ENCODE data around the gene VTCN1.
A peak's percentile ranks its signal among the peaks of the same experiment; 100 is the strongest.
"Not testable (repeated sequence)": the region's sequence is repeated elsewhere in the genome, so short reads cannot be mapped to it uniquely, and the experiment has no call there.

VTCN1 gene

DNA sequence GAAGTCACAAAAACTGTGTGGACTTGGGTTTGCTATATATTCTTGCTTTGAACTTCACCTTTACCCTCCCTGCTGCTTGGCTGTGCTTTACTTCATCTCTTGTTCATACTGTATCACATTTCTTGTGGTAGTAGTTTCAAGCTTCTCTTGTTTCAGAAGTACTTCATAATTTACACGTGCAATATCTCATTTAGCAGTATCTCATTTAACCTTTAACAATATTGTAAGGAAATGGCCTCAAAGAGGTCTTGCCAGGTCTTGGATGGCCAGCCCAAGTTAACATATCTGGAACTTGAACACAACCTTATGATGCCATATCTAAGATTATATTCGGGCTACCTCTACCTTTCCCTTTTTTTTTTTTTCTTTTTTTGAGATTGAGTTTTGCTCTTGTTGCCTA, 87.5 kb downstream of the VTCN1 start:
- H3K36me3 Mint-ChIP-seq (ENCODE audit: low read depth), result peaks cover 8% of the 10 kb centered on the region
- H3K27ac Mint-ChIP-seq, result no peak overlapping the region
- TF ChIP-seq, protein P1, sequence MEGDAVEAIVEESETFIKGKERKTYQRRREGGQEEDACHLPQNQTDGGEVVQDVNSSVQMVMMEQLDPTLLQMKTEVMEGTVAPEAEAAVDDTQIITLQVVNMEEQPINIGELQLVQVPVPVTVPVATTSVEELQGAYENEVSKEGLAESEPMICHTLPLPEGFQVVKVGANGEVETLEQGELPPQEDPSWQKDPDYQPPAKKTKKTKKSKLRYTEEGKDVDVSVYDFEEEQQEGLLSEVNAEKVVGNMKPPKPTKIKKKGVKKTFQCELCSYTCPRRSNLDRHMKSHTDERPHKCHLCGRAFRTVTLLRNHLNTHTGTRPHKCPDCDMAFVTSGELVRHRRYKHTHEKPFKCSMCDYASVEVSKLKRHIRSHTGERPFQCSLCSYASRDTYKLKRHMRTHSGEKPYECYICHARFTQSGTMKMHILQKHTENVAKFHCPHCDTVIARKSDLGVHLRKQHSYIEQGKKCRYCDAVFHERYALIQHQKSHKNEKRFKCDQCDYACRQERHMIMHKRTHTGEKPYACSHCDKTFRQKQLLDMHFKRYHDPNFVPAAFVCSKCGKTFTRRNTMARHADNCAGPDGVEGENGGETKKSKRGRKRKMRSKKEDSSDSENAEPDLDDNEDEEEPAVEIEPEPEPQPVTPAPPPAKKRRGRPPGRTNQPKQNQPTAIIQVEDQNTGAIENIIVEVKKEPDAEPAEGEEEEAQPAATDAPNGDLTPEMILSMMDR (IDR thresholded peaks at IDR 0.05), result no peak
- peaks cover 7% of the 10 kb centered on the region for H3K27me3 Mint-ChIP-seq (ENCODE audit: low read depth, poor library complexity)
- H3K4me1 Mint-ChIP-seq, result peaks cover 29% of the 10 kb centered on the region
- H3K9me3 Mint-ChIP-seq, result no peaks in the 10 kb centered on the region
- H3K4me3 Mint-ChIP-seq, result peak overlapping the region; percentile 33
- no peak for DNase-seq

DNA sequence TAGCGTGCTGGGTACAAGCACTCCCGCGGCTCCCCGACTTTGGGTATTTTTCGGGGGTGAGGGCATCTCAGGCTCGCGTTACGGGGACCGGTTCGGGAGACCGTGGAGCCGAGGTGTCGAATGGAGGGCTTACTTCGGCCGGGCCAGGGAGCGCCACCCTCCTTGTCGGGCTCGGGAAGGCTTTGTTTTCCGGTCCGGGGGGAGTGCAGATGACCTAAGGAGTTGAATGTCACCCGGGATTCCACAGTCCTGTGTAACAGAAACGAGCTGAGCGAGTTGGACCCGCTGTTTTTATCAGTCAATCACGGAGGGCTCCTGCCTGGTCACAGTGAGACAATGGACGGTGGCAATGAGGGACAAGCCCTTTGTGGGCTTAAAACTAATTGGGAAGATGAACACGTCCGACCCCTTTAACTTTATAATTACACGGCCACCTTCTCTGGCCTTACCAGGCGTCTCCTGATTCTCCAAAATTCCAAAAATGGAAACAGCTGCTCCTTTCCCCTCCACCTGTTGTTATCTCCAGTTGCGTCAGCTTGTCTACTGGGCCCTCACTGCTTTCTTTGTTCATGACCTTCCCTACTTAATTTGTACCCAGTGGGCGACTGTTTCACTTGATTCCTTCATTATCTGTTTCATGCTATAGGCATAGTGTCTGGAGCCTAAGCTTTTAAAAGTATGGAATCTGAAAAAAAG, 88.2 kb downstream of the VTCN1 start:
- DNase-seq, result no peak
- Mint-ChIP-seq H3K9me3 (no peaks in the 10 kb centered on the region), H3K4me1 (peaks cover 28% of the 10 kb centered on the region), H3K27ac (no peak overlapping the region), H3K4me3 (peak overlapping the region; percentile 86), H3K36me3 (ENCODE audit: low read depth) (peaks cover 16% of the 10 kb centered on the region), H3K27me3 (ENCODE audit: low read depth, poor library complexity) (peaks cover 7% of the 10 kb centered on the region)
- TF ChIP-seq, protein P1 (IDR thresholded peaks at IDR 0.05), result no peak

DNA sequence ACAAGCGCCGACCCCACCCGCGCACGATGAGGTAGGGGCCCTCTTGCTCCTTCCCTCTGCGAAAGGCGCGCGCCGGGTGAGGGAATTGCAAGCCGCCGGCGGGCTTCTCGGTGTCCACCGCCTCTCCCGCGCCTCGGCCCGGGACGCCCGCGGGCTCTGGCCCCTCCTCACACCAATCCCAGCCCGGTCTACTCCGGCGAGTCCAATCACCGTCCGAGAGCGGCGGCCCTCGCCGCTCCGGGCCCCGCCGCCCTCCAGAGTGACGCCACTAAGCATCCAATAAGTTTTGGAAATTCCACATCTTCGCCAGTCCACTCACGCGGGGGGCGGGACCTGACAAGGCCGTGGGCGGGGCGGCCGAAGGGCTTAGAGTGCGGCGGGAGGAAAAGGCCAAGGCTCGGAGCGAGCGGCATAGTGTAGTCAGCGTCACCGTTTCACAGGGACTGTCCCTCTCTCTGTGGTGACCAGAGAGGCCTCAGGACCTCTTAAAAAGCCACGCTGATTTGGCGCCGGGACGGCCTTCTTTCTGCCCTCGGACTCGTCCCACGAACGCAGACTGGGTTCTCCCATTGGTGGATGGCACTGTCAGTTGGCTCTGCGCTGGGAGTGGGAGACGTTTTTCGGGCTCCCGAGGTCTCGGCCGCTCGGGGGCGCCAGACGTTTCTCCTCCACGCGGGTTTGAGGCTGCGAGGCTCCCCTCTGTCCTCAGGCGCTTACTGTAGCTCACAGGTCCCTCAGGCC, 89.0 kb downstream of the VTCN1 start, which contains the start of gene TRIM45:
Gene TRIM45 (minus strand): TSS at position 161 of the 741 bp plus-strand sequence. CDS start 548 bp downstream, outside the sequence.
- H3K27ac Mint-ChIP-seq, result peak within 1 kb of the TSS; percentile 69
- H3K4me1 Mint-ChIP-seq, result peaks cover 33% of the 10 kb centered on the region
- peaks cover 23% of the 10 kb centered on the region for H3K36me3 Mint-ChIP-seq (ENCODE audit: low read depth)
- H3K4me3 Mint-ChIP-seq, result peak within 1 kb of the TSS; percentile 86
- TF ChIP-seq, protein P1 (IDR thresholded peaks at IDR 0.05), result peak; percentile 57
- peak; percentile 96 for DNase-seq
- no peaks in the 10 kb centered on the region for H3K9me3 Mint-ChIP-seq
- peaks cover under 1% of the 10 kb centered on the region for H3K27me3 Mint-ChIP-seq (ENCODE audit: low read depth, poor library complexity)

- no peaks in the 10 kb centered on the region for H3K27me3 Mint-ChIP-seq (ENCODE audit: low read depth, poor library complexity)
- H3K4me1 Mint-ChIP-seq, result peaks cover 36% of the 10 kb centered on the region
- no peaks in the 10 kb centered on the region for H3K9me3 Mint-ChIP-seq
- TF ChIP-seq, protein P1 (IDR thresholded peaks at IDR 0.05), result no peak
- H3K4me3 Mint-ChIP-seq, result peak overlapping the region; percentile 86
- peaks cover 31% of the 10 kb centered on the region for H3K36me3 Mint-ChIP-seq (ENCODE audit: low read depth)
- DNase-seq, result peak; percentile 6
- peak overlapping the region; percentile 10 for H3K27ac Mint-ChIP-seq
Observed at GRCh38 chr1:117120774-117121588, 89.7 kb downstream of the VTCN1 start.

GRCh38 chr1:117119144-117119543, 91.6 kb downstream of the VTCN1 start:
- Mint-ChIP-seq H3K4me1 (peaks cover 36% of the 10 kb centered on the region), H3K36me3 (ENCODE audit: low read depth) (peaks cover 46% of the 10 kb centered on the region)

GRCh38 chr1:117118137-117118536, 92.6 kb downstream of the VTCN1 start:
- H3K9me3 Mint-ChIP-seq, result no peaks in the 10 kb centered on the region
- H3K4me1 Mint-ChIP-seq, result peaks cover 34% of the 10 kb centered on the region
- H3K36me3 Mint-ChIP-seq (ENCODE audit: low read depth), result peaks cover 50% of the 10 kb centered on the region
- H3K27ac Mint-ChIP-seq, result no peak overlapping the region
- H3K27me3 Mint-ChIP-seq (ENCODE audit: low read depth, poor library complexity), result no peaks in the 10 kb centered on the region
- DNase-seq, result no peak
- no peak overlapping the region for H3K4me3 Mint-ChIP-seq
- TF ChIP-seq, protein P1 (IDR thresholded peaks at IDR 0.05), result no peak

More at GRCh38 chr1:117119144-117119543, 91.6 kb downstream of the VTCN1 start:
- not testable (repeated sequence) for H3K27ac Mint-ChIP-seq; H3K4me3 Mint-ChIP-seq; H3K9me3 Mint-ChIP-seq; DNase-seq; H3K27me3 Mint-ChIP-seq (ENCODE audit: low read depth, poor library complexity)
